Stimulated activated CD4-positive, alpha-beta T cell treated with anti-CD3 and anti-CD28 coated beads, TNF-alpha, amount 100 ng/mL, for 48 hours (primary cell): ENCODE measurements around the gene CAMKV.
"Not testable (repeated sequence)": the region's sequence is repeated elsewhere in the genome, so short reads cannot be mapped to it uniquely, and the experiment has no call there.

Source experiments
- DNase-seq, 3 donors: peaks; one replicate each; pipeline ENCODE4 v3.0.0-alpha.2; 2020; ENCODE audit warnings: low read depth in 3 of 3

Gene CAMKV, protein sequence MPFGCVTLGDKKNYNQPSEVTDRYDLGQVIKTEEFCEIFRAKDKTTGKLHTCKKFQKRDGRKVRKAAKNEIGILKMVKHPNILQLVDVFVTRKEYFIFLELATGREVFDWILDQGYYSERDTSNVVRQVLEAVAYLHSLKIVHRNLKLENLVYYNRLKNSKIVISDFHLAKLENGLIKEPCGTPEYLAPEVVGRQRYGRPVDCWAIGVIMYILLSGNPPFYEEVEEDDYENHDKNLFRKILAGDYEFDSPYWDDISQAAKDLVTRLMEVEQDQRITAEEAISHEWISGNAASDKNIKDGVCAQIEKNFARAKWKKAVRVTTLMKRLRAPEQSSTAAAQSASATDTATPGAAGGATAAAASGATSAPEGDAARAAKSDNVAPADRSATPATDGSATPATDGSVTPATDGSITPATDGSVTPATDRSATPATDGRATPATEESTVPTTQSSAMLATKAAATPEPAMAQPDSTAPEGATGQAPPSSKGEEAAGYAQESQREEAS

DNA sequence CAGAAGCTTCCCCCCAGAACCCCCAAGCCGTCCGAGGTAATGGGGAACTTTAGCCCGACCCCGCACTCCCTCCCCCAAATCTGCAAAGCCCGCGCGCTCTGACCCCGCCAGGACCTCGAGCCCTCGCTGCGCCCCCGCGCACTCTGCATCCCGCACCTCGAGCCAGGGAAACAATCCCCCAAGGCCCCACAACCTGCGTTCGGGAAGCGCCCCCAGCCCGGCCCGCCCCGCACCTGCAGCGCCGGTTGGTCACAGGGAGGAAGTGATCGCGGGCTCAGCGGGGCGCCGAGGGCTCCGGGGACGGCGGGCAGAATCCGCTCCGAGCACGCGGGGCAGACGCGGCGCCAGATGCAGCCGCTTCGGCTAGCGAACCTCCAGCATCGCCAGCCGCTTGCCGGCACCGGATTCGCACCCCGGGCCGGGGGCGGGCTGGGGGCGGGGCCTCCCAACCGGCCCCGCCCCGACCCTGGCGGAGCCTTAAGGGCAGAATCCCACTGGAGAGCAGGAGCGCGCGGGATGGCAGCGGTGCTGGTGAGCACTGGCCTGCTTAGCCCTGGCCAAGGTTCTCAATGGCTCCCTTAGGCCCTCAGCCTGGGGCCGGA is at the start of gene CAMKV:
CAMKV (minus strand) TSS at position 382 of the 602 bp plus-strand sequence. CDS start 7,518 bp downstream, outside the sequence.
- DNase-seq: no peak

DNA sequence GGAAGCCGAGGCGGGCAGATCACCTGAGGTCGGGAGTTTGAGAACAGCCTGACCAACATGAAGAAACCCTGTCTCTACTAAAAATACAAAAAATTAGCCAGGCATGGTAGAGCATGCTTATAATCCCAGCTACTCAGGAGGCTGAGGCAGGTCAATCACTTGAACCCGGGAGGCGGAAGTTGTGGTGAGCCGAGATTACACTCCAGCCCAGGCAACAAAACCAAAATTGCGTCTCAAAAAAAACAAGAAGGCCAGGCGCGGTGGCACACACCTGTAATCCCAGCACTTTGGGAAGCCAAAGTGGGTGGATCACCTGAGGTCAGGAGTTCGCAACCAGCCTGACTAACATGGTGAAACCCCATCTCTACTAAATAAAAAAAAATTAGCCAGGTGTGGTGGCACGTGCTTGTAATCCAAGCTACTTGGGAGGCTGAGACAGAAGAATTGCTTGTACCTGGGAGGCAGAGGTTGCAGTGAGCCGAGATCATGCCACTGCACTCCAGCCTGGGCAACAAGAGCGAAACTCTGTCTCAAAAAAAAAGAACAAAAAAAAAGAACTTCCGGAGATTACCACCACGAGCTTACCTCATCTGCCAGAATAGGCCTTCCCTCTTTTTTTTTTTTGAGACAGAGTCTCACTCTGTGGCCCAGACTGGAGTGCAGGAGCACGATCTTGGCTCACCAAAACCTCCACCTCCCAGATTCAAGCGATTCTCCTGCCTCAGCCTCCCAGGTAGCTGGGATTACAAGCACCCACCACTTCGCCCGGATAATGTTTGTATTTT is 48.3 kb upstream of the CAMKV start:
- not testable (repeated sequence) for DNase-seq

DNA sequence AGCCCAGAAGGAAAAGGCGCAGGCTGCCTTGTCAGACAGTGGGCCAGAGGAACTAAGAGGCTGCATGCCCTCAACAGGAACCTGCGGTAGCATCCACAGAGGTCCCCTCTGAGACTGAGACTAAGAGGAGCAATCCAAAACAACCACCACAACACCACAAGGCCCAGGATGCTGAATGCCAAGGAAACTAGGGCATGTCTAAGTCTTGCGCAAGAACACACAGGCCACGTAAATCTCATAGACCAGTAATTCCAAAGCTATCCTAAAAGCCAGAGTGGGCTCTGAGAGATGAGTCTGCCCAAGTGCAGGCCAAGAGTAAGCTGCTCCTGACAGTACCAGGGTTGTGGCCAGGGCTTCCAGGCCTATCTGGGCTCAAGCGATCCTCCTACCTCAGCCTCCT is 47.0 kb upstream of the CAMKV start:
- DNase-seq: no peak

DNA sequence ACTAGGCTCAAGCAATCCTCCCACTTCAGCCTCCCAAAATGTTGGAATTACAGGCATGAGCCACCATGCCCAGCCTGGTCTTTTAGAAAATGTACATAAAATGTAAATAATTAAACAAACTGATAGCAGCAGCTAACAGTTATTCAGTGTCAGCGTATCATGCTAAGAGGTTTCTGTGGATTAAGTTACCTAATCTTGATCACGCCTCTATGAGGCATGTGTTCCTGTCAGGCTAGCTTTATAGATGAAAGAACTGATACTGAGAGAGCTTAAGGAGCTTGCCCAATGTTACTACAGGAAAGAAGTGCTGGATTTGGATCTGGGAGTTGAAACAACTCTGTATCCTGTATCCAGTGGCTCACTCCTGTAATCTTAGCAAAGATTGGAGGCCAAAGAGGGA is 45.2 kb upstream of the CAMKV start:
- no peak for DNase-seq

DNA sequence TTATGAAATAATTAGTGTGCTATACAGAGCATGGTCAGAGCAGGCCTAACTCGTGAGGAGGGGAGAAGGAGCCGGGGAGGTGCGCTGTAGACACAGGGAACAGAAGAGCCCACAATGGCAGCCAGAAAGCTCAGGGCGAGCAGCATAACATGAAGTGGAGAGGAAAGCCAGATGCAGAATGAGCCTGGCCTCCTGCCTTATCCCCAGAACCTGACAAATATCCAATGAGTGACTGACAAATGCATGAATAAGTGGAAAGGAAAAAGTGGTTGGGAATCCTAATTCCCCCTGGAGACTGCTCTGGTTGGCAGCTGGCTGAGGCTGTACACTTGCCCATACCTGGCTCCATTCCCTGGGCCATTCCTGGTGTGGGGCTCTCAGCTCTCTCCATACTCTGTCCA is 43.2 kb upstream of the CAMKV start:
- DNase-seq: no peak

DNA sequence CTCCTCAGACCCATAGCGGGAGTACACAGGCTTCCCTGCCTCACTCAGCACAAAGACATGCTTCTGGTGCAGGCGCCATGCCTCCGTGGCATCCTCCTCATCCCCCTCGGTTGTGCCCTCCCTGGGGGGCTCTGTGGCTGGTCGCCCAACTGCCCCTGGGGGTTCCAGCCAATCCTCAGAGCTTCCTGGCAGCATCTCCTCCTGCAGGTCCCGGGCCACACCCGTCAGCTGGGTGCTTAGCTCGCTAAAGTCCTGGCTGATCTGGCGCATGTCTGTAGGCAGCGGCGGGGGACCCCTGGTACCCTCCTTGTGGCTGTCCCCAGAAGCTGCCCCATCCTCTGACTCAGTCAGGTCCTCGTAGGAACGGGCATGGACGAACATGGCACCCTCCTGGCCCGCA is 41.9 kb upstream of the CAMKV start:
- DNase-seq: no peak

DNA sequence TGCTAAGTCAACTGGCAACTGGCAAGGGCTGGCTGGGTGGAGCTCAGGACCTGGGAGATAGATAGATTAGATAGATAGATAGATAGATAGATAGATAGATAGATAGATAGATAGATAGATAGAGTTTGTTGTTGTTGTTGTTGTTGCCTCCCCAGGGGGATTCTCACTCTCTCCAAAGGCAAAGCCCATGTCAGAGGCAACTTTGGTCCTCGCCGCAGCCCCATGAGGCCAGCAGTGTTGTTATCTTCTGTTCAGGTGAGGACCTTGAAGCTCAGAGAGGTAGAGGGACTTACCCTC is 41.4 kb upstream of the CAMKV start:
- no peak for DNase-seq

DNA sequence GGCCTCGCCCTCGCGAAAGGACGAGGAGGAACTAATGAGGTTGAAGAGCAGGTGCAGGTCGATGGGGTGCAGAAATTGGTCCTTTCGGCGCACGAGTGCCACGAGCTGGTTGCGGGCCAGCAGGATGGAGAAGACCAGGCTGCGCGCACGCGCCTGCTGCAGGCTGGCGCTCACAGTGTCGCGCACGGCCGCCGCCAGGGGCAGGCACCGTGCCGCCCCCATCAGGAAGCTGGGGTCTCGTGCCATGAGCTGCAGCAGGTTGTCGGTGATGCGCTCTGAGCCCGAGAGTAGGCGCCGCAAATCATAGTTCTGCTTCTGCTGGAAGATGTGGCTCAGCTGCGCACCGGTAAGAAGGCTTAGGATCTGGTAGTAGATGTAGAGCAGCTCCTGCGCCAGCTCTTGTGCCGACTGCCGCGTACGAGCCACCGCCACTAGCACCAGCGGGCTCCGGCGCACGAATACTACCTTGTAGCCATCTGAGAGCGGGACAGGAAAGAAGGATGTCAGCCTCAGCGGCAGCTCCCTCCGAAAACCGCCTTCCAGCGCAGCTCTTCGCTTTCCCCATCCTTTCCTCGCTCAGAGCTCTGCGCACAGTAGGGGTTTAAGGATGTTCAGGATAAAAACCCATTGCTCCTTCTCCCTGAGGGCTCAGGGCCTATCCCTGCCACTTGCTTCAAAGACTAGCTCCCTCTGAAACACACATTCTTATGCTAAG is 40.9 kb upstream of the CAMKV start:
- DNase-seq: no peak

DNA sequence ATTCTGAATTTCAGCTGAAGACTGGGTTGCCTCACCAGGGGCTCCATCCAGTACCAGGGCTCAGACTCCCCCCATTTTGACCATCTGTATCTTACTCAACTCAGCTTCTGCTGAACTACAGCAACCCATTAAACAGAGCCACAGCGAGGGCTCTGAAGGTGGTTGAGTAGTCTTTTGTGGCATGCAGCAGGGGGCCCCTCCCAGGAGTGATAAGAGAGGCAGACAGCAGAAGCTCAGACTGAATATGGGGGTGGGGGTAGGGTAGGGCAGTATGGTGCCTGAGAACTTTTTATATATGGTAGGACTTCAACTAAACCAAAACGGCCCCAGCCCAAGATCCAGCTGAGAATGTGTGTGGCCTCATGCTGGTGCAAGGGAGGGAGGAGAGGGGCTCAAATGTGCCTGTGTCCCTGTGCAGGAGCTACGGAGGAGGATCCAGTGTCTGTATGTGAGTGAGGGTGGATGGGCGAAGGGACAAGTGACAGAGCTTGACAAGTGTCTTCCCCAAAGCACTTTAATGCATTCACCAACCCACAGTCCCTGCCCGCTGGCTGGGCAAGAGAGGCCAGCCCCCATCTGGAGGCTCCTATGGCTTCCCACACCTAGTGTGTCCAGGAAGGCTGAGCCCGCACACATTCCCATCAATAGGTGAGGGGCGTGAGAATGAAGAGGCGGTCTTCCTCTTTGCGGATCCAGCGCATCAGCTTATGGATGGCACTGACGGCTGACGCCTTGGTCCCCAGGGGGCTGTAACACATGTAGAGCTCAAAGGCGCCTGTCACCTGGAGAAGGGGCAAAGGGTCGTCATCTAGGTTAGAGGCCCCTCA is 38.9 kb upstream of the CAMKV start:
- DNase-seq: no peak

DNA sequence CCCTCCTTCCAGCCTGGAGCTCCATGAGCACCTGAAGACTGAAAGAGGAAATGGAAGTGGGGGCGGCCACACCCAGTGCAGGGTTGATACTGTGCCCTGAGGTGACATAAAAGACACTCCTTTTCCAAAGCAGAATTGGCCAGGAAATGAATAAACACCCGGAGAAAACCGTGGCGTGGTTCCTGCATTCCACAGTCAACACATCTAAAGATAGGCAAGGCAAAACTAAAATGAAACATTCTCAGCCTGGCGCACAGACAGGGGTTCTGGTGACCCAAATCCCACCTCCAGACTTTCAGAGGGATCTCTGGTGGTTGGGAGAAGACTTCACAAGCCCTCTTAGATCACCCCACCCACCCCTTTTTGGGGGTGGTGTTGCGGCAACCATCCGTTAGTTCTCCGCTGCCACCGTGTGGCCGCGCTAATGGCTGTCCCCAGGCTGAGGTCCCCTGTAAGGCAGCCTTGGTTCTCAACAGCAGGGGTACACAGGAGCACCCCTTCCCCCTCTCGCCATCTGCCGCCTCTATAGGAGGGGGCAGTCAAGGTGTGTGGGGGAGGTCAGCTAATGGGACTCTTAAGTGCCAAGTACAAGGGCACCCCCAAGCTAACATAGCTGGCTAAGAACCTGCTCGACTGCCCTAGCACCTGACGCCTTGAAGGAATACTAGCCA is 36.5 kb upstream of the CAMKV start:
- DNase-seq: peak in 2 of 3 donors; percentile 32 to 55

DNA sequence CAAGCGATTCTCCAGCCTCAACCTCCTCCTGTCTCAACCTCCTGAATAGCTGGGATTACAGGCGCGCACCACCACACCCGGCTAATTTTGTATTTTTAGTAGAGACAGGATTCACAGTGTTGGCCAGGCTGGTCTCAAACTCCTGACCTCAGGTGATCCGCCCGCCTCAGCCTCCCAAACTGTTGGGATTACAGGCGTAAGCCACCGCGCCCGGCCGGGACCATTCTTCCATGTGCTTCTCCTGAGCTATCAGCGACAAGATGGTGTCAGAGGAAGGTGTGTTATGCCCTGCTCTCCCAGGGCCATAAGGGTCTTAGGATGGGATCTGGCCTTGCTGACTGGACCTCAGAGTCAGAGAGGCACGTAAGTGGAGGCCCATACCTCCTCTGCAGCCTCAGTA is 34.7 kb upstream of the CAMKV start:
- DNase-seq: not testable (repeated sequence)

DNA sequence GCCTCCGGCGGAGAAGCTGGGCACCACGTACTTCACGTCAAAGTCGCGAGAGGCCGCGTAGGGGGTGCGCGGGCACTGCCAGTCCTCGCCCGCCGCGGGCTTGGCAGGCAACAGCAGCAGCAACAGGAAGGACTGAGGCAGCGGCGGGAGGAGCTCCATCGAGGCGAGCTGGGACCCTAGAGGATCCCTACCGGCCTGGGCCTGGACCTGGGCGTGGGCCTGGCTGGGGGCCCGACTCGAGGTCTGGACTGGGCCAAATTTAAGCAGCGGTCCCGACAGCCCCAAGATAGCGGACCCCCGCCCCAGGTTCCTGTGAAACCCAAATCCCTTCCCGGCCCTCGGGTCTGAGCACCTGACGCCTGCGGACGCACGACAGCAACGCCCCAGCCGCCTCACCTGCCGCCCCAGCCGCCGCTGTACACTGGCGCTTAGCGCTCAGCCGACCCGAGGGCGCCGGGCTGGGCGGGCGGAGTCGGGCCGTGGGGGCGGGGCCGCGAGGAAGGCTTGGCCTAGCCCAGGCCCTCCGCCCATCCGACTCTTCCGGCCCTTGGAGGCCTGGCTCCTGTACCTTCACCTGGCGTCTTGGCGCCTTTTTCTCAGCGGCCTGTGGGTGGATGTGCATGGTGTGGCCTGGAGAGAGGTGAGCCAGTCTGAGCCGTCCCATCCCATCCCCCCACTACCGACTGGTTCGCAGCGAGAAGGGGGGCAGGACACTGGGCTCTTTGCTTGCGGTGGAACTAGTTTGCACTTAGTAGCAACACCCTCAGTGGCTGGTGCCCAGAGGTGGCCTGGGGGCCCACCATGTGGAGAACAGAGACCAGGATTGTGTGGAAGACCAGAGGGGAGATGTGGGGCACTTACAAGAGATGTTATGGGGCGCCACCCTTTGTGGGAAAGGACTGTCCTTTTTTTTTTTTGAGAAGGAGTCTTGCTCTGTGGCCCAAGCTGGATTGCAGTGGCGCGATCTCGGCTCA is 34.0 kb upstream of the CAMKV start, which contains the start of gene MST1R:
MST1R (minus strand) TSS at position 423 of the 974 bp plus-strand sequence; CDS start at position 159, 264 bp downstream.
- DNase-seq: peak; percentile 70 to 88 (median 82)

DNA sequence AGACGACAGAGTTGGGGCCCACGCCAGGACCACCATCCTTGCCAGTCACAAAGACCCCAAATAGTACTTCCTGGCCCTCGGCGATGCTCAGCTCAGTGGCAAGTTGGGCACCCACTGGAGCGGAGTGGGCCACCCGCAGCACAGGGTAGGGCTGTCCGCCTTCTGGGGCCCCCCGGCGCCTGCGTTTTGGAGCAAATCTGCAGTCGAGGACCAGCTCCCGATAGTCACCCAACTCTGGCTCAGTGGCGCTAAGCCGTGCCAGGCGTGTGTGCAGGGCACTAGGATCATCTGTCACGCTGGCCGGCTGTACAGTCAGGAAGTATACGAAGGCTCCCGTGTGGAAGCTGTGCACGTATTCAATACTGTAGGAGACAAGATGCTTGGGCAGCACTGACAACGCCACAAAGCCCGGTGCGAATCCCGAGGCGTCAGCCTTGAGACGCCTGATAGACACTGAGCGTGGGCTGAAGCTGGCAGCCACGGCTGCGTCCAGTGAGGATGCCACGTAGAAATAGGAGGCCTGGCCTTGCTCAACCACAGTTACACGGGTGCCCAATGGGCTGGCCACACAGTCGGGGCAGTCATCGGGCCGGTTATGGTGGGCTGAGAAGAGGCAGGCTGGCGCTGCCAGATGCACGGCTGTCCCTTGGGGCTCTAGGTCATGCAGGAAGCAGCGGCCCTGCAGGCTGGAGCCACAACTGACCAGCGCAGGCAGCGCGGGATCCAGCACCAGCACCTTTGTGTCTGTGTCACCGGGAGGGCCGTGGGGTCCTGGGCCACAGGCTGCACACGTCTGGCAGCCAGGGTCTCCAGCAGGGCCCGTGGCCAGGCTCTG is 33.0 kb upstream of the CAMKV start:
- DNase-seq: no peak

DNA sequence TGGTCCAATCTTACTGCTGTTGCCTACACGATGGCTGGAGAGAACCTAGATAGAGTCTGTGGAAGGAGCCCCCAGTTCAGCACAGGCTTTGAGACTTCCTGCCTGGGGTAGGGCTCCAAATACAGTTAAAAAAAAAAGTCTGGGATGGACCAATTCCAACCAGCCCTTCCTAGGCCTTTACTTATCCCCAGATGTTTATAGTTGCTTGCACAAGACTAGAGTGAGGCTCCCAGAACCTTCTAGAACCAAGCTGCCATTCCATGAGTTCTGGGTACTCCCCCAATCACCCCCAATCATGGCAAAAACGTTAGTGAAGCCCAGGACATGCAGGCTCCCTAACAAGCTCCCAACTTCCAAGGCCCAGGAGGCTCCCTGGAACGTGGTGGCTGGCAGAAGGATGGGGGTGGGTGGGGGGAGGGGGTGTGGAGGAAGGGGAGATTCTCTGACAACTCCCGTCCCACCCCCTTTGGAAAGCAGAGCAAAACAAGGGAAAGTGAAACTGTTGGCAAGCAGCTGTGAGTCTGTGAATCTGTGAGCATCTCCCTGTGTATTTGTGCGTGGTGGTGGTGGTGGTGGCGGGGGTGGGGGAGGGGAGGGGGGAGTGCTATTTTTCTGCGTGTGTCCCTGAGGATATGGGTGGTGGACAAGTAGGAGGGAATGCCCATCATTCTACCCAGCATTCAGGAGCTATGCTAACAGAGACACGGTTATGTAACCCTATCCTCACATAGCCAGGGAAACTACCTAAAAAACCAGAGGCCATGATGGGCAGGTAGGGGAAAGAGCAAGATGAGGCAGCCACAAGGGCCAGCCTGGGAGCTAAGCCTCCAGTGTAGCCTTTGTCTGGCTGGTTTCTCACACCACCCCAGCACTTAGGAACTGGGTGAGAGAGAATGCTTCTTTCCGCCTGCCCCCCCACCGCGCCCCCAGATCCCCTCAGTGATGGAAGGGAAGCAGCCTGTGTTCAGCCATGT is 31.9 kb upstream of the CAMKV start:
- DNase-seq: no peak

DNA sequence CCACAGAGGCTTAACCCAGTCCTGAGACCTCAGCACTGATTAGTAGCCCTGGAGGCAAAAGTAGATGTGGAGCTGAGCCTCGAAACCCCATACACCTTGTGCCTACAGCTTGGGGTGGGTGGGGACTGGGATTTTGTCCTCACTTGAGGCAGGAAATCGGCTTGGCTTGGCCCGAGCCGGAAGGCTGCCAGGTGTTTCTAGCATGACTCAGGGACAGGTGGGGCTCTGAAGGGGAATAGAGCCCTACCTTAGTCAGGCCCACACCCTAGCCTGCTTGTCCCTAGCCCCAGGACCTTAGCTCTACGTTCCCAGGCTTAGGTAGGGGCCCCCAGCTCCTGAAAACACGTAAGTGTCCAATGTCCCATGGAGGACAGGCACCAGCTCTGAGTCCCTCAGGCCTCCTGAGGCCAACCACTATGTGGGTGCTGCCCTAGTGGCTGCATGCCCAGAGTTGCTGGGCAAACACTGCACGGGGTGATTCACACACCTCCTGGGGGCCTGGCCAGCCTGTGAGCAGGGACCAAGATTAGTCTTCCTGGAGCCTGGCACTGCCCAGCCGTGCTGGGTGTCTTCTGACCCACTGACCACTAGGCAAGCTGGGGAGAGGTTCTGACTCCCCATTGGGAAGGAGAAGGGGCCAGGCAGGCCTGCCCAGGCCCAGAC is 30.9 kb upstream of the CAMKV start:
- no peak for DNase-seq

DNA sequence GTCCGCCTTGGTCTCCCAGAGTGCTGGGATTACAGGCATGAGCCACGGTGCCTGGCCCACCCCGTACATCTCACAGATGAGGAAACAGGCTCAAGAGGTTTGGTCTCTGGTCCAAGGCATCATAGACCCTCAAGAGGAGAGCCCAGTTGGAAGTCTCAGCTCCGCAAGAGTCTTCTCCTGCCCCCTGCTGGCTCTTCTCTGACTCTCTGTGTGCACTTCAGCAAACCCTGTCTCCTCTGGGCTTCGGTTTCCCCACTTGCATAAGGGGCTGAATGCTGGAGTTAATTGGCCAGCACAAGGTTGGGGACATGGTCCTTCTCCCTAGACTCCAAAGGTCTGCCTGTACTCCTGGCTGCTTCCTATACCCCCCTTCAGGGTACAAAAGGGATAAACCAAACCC is 30.1 kb upstream of the CAMKV start:
- no peak for DNase-seq

DNA sequence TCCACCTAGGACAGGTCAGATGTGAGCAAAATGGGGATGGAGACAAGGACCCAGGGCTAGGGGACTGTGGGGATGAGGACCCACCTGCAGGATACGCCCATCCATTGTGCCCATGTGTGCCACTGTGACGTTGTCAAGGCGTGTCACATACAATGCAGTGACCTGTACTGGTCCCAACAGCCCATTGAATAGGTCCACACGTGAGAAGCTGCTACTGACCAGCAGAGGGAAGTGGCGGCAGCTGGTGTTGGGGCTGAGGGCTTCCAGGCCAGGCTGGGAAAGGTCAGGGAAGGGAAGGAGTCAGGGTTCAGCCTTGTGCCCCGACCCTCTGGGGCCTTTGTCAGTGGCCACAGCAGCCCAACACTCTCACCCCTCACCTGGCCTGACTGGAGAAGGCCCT is 29.3 kb upstream of the CAMKV start:
- no peak for DNase-seq
